K562 (cell line): ENCODE measurements around the gene BPHL. TPM values are rescaled to one million over a fixed set of nuclear protein-coding genes. Genes with fewer than 3 reads are reported as not detected.

Experiments used
- BMI1 ChIP-seq: fragments of 150-350 bp; IDR thresholded peaks from 2 replicates; pipeline ENCODE4 v1.6.1; 2014; ENCODE audit warnings: low read length
- CHD2 ChIP-seq: IDR thresholded peaks from 2 replicates; pipeline ENCODE4 v1.6.1; 2011; ENCODE audit warnings: low read depth, low read length
- EHMT2 ChIP-seq: fragments of 450-650 bp; IDR thresholded peaks from 2 replicates; pipeline ENCODE4 v1.6.1; 2018; ENCODE audit warnings: antibody characterized with exemption
- ELF2 ChIP-seq: fragments of 250-450 bp; sonication (Bioruptor Pico); IDR thresholded peaks from 2 replicates; pipeline ENCODE4 v1.5.0; 2021; ENCODE audit warnings: mild to moderate bottlenecking
- ESRRA ChIP-seq: fragments of 450-650 bp; IDR thresholded peaks from 2 replicates; pipeline ENCODE4 v1.6.1; 2014; ENCODE audit warnings: low read depth, mild to moderate bottlenecking, moderate library complexity, borderline replicate concordance
- FOXM1 ChIP-seq, 2 experiments: fragments of 450-650 bp in 1 of 2; sonication (generic) in 1 of 2; formaldehyde crosslinking in 1 of 2; IDR thresholded peaks; 2 replicates each; pipeline versions ENCODE4 v1.6.1 to v1.9.0; 2017 to 2022; ENCODE audit warnings: low read depth in 2 of 2, mild to moderate bottlenecking in 2 of 2, missing genetic modification reagents in 1 of 2, moderate library complexity in 1 of 2
- GATA2 ChIP-seq: sonication (generic); formaldehyde crosslinking; IDR thresholded peaks from 2 replicates; pipeline ENCODE4 v1.4.0; 2020; ENCODE audit warnings: mild to moderate bottlenecking, missing genetic modification reagents
- HNRNPUL1 ChIP-seq: fragments of 200-400 bp; formaldehyde crosslinking; IDR thresholded peaks from 2 replicates; pipeline ENCODE4 v1.6.1; 2017; ENCODE audit warnings: low read length
- RBBP5 ChIP-seq: fragments of 200-600 bp; sonication (generic); IDR thresholded peaks from 2 replicates; pipeline ENCODE4 v1.6.1; 2012; ENCODE audit warnings: borderline replicate concordance, mild to moderate bottlenecking, low read length, control low read depth, inconsistent platforms; ENCODE audit not compliant: insufficient read depth, poor library complexity, severe bottlenecking
- SRF ChIP-seq, 2 experiments: fragments of 250-450, 450-650 bp in 1 of 2; sonication (Bioruptor Pico) in 1 of 2; sonication (generic) in 1 of 2; formaldehyde crosslinking; IDR thresholded peaks; 2 replicates each; pipeline versions ENCODE4 v1.5.0 to v1.5.1; 2020 to 2022; ENCODE audit warnings: mild to moderate bottlenecking in 1 of 2, missing genetic modification reagents in 1 of 2
- TCF7 ChIP-seq: sonication (generic); IDR thresholded peaks from 2 replicates; pipeline ENCODE4 v1.6.1; 2016; ENCODE audit warnings: antibody characterized with exemption, borderline replicate concordance
- TEAD2 ChIP-seq: fragments of 450-650 bp; IDR thresholded peaks from 2 replicates; pipeline ENCODE4 v1.6.1; 2016; ENCODE audit warnings: missing genetic modification characterization, control low read depth, missing compliant biosample characterization
- ZBTB7A ChIP-seq: IDR thresholded peaks from 2 replicates; pipeline ENCODE4 v1.6.1; 2011; ENCODE audit warnings: low read depth, mild to moderate bottlenecking, low read length, moderate library complexity, borderline replicate concordance; ENCODE audit not compliant: control insufficient read depth
- ZFP1 ChIP-seq: fragments of 450-650 bp; formaldehyde crosslinking; IDR thresholded peaks from 2 replicates; pipeline ENCODE4 v1.4.0; 2020; ENCODE audit warnings: mild to moderate bottlenecking, mixed read lengths
- ZFP36 ChIP-seq: fragments of 150-350 bp; IDR thresholded peaks from 2 replicates; pipeline ENCODE4 v1.6.1; 2018; ENCODE audit warnings: low read length, low read depth; ENCODE audit not compliant: partially characterized antibody
- ZNF212 ChIP-seq: fragments of 450-650 bp; formaldehyde crosslinking; IDR thresholded peaks from 2 replicates; pipeline ENCODE4 v1.4.0; 2020; ENCODE audit warnings: mild to moderate bottlenecking
- ZNF23 ChIP-seq: fragments of 250-450 bp; sonication (Bioruptor Pico); IDR thresholded peaks from 2 replicates; pipeline ENCODE4 v1.4.0; 2020; ENCODE audit warnings: mild to moderate bottlenecking
- polyA plus RNA-seq, 8 experiments: library from polyadenylated mRNA; depleted of rRNA in 4 of 8; stranded (reverse) in 5 of 8; unstranded in 3 of 8; fragments of >200 nt; fragmentation: Nextera tagmentation in 2 of 8; fragmentation: Illumina TruSeq in 1 of 8; extraction: Ambion mirVana in 2 of 8; extraction: Trizol in 1 of 8; gene quantifications; 2 replicates each; pipeline versions ENCODE4 v1.2.1 to v1.2.3, GENCODE V29; 2011 to 2014; ENCODE audit warnings: inconsistent platforms in 1 of 8, missing spikeins in 1 of 8
- total RNA-seq, 7 experiments: library from RNA; depleted of rRNA in 6 of 7; stranded (reverse); fragments of >200 nt in 6 of 7; fragmentation: Illumina TruSeq in 2 of 7; extraction: Trizol in 2 of 7; gene quantifications; 2 replicates each; pipeline versions ENCODE4 v1.2.1 to v1.2.3, GENCODE V29; 2011 to 2021; ENCODE audit warnings: low replicate concordance in 1 of 7
- TF ChIP-seq, protein P1 (sequence below), 2 experiments: fragments of 450-650 bp; formaldehyde crosslinking in 1 of 2; IDR thresholded peaks; 2 replicates each; pipeline versions ENCODE4 v1.4.0 to v1.6.1; 2014 to 2020; ENCODE audit warnings: mild to moderate bottlenecking in 2 of 2, borderline replicate concordance in 1 of 2, low read depth in 1 of 2
- TF ChIP-seq, protein P2 (sequence below): fragments of 250-450 bp; sonication (Bioruptor Pico); IDR thresholded peaks from 2 replicates; pipeline ENCODE4 v1.4.0; 2020

The BPHL gene
- total and polyA plus RNA-seq, 9 of the 15 experiments (the other 6 are each of a cell fraction or from before 2014, with no cell fraction given) = 3.5 to 17.4 (median 8.2) TPM

DNA sequence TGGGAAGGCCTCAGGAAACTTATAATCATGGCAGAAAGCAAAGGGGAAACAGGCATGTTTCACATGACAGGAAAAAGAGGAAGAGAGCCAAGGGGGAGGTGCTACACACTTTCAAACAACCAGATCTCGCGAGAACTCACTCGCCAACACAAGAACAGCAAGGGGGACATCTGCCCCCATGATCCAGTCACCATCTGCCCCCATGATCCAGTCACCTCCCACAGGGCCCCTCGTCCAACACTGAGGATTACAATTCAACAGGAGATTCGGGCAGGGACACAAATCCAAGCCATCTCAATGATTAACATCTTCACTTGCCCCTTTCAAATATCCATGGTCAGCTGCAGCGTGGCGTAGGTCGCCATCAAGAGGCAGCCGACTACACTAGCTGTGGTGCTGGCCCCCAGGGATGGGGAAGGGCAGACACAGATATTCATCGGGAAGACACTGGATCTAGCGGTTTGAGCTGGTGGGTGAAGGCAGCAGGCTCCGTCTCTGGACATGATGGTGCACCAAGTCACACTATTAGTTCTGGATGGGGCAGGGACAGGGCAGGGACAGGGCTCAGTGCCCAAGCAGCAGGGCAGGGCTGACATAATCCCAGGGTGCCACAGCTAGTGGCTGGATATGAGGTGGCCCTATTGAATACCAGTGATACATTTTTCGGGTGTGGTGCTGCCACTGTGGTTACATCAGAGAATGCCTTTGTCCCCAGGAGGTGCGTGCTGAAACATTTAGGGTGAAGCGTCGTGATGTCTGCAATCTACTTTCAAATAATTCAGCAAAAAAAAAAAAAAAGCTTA, 77.4 kb downstream of the BPHL start (continued):
- TF ChIP-seq, protein P1, sequence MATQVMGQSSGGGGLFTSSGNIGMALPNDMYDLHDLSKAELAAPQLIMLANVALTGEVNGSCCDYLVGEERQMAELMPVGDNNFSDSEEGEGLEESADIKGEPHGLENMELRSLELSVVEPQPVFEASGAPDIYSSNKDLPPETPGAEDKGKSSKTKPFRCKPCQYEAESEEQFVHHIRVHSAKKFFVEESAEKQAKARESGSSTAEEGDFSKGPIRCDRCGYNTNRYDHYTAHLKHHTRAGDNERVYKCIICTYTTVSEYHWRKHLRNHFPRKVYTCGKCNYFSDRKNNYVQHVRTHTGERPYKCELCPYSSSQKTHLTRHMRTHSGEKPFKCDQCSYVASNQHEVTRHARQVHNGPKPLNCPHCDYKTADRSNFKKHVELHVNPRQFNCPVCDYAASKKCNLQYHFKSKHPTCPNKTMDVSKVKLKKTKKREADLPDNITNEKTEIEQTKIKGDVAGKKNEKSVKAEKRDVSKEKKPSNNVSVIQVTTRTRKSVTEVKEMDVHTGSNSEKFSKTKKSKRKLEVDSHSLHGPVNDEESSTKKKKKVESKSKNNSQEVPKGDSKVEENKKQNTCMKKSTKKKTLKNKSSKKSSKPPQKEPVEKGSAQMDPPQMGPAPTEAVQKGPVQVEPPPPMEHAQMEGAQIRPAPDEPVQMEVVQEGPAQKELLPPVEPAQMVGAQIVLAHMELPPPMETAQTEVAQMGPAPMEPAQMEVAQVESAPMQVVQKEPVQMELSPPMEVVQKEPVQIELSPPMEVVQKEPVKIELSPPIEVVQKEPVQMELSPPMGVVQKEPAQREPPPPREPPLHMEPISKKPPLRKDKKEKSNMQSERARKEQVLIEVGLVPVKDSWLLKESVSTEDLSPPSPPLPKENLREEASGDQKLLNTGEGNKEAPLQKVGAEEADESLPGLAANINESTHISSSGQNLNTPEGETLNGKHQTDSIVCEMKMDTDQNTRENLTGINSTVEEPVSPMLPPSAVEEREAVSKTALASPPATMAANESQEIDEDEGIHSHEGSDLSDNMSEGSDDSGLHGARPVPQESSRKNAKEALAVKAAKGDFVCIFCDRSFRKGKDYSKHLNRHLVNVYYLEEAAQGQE (IDR thresholded peaks at IDR 0.05; ENCODE audit: borderline replicate concordance) = peak; percentile 69; the same call in 1 of the 2 replicates
- TF ChIP-seq, protein P1 (CRISPR knock-in tag; IDR thresholded peaks at IDR 0.05; ENCODE audit: low read depth) = no peak
- TF ChIP-seq TCF7 (no peak), BMI1 (no peak), ZFP36 (no peak), CHD2 (peak; percentile 97), ZFP1 (no peak), TEAD2 (tag) (no peak), SRF (CRISPR knock-in tag; IDR thresholded peaks at IDR 0.05) (no peak), ZNF23 (CRISPR knock-in tag) (no peak), HNRNPUL1 (no peak), ZBTB7A (peak; percentile 14; the same call in 1 of the 2 replicates), ESRRA (no peak), GATA2 (CRISPR knock-in tag) (peak; percentile 69), RBBP5 (no peak), EHMT2 (peak; percentile 74; the same call in 1 of the 2 replicates), ELF2 (CRISPR knock-in tag) (no peak), FOXM1 (IDR thresholded peaks at IDR 0.05; ENCODE audit: low read depth) (0 out of 2 replicates have a peak, but pooled peaks have one; percentile 72), FOXM1 (CRISPR knock-in tag; IDR thresholded peaks at IDR 0.05; ENCODE audit: low read depth) (0 out of 2 replicates have a peak, but pooled peaks have one; percentile 59), ZNF212 (CRISPR knock-in tag) (no peak)
- TF ChIP-seq, protein P2, sequence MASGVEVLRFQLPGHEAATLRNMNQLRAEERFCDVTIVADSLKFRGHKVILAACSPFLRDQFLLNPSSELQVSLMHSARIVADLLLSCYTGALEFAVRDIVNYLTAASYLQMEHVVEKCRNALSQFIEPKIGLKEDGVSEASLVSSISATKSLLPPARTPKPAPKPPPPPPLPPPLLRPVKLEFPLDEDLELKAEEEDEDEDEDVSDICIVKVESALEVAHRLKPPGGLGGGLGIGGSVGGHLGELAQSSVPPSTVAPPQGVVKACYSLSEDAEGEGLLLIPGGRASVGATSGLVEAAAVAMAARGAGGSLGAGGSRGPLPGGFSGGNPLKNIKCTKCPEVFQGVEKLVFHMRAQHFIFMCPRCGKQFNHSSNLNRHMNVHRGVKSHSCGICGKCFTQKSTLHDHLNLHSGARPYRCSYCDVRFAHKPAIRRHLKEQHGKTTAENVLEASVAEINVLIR (CRISPR knock-in tag) = no peak; the same call in 1 of the 2 replicates
